D721Med (cell line): Measurements from ENCODE around the gene SLC25A51.
"Not testable (repeated sequence)": the region's sequence is repeated elsewhere in the genome, so short reads cannot be mapped to it uniquely, and the experiment has no call there.

Experiments
- DNase-seq: peaks from one replicate; pipeline ENCODE4 v3.0.0; 2011; ENCODE audit warnings: low spot score; ENCODE audit not compliant: insufficient read length
- FAIRE-seq: peaks from 2 replicates; lab custom pipeline; 2011; peaks lifted over from hg19 to GRCh38; lab: Jason Lieb, UNC
- TF ChIP-seq, protein P1 (sequence below): IDR thresholded peaks from 2 replicates; pipeline ENCODE4 v1.5.1; 2012; ENCODE audit warnings: mild to moderate bottlenecking, control low read depth; ENCODE audit not compliant: insufficient read depth; ENCODE audit errors: missing control alignments

The SLC25A51 gene

DNA sequence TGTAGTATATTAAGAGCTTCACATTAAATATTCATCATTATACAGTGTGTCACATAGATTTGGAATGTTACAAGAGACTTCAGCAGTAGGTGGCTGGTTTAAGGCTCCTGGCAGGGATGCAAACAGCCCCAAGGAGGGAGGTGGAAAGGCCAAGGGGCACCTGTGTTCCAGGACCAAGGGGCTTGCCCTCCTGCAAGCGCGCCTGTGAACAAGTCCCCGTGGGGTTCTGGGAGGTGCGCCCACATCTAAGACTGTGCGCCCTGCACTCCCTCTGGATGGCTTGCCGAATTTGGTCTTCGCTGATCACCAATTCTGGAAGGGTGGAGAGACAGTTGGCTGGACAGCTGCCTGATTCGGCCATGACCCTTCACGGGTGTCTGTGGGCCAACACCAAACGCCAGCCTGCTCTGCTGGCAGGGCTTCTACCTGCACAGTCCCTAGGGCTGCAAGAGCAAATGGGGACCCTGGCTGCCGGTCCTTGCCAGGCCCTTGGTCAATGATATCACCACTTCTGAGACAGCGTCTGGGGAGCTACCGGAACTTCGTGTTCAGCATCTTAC, 12.1 kb upstream of the SLC25A51 start:
- no peak for FAIRE-seq
- TF ChIP-seq, protein P1, sequence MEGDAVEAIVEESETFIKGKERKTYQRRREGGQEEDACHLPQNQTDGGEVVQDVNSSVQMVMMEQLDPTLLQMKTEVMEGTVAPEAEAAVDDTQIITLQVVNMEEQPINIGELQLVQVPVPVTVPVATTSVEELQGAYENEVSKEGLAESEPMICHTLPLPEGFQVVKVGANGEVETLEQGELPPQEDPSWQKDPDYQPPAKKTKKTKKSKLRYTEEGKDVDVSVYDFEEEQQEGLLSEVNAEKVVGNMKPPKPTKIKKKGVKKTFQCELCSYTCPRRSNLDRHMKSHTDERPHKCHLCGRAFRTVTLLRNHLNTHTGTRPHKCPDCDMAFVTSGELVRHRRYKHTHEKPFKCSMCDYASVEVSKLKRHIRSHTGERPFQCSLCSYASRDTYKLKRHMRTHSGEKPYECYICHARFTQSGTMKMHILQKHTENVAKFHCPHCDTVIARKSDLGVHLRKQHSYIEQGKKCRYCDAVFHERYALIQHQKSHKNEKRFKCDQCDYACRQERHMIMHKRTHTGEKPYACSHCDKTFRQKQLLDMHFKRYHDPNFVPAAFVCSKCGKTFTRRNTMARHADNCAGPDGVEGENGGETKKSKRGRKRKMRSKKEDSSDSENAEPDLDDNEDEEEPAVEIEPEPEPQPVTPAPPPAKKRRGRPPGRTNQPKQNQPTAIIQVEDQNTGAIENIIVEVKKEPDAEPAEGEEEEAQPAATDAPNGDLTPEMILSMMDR: no peak
- no peak for DNase-seq

DNA sequence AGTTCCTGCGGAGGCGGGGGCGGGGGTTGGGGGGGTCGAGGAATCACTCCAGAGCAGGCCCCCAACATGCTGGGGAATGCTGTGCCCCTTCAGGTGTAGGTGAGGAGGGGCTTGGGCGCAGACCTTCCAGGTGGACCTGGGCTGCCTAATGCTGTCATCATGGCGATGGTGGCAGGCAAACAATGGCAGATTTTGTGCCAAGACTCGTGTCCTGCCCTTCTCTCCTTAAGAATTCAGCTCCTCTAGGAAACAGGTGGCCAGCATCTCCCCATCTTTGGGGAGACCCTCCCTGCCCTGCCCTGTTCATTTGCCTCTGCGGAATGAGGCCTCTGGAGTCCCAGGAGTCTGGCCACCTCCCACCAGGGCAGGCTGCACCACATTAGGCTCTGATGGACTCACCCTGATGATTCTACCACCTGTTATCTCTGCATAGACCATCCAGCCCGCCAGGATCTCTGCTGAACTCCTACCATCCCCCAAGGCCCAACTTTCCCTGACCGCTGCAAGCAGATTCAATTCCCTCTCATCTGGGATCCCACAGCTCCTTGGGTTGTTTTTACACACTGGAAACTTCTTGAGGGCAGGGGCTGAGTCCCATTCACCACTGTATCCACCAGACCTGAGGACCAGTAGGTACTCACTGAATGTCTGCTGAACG, 10.9 kb upstream of the SLC25A51 start:
- DNase-seq: no peak
- FAIRE-seq: no peak
- TF ChIP-seq, protein P1: no peak

DNA sequence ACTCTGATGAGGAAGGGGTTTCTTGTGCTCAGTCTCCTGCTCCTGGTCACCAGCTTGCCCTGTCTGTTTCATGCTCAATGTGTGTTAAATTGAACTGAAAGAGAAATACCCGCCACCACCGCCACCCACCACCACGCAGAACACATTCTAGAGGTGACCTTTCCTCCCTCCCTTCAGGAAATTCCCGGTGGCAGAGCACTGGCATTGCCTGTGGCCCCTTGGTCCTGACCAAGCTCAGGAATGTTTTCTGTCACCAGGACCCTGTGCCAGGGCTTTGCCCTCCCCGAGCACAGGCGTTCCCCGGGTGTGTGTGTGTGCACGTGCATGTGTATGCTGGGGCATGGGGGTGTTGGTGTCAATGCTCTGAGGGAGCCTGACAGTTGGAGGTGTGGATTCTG, 10.2 kb upstream of the SLC25A51 start:
- DNase-seq (no peak), FAIRE-seq (no peak)
- TF ChIP-seq, protein P1: no peak

DNA sequence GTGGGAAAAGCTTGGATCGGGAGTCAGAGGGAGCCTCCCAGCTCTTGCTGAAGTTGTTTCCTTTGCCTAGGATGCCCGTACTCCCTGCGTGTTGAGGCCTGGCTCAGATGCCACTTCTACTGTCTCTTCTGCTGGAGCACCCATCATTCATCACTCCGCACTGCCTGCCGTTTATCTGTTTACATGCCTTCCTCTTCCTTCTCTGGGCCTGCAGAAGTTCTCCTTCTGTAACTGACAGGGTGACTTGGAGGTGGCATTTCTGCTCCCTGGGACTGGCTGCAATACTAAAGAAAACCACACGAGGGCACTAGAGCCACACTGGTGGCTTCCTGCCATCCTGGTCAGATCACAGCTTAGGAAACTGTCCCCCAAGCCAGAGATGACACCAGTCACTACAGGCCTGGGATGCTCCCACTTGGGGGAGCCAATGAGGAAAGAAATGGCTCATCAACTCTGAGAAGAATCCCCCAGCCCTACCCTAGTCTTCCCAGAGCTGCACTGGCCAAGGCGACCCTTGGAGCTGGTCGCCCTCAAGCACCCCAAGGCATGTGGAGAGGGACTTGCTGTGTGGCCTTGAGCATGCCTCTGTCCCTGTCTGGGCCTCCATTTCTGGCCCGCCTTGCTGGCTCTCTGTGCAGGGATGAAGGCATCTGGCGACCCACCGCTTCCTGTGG, 9.7 kb upstream of the SLC25A51 start:
- TF ChIP-seq, protein P1: peak; percentile 99
- FAIRE-seq (no peak), DNase-seq (peak; percentile 78)

DNA sequence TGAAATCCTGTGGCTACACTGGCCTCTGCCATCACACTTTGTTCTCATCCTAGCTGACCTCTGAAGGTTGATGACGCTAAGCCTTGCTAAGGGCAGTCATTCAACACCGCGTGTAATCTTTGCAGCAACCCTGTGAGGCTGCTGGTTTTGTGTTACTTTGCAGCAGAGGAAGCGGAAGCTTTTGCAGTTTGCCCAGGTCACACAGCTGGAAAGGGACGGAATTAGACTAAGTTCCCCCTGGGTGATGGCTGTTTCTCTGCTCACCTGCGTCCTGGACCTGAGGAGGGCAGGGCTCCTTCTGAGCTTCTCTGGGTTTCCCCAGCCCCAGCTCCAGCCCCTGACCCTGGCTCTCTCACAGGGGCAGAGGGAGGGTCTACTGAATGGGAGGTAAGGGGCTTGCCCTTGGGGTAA, 7.3 kb upstream of the SLC25A51 start:
- TF ChIP-seq, protein P1: no peak
- DNase-seq: no peak
- FAIRE-seq: no peak

DNA sequence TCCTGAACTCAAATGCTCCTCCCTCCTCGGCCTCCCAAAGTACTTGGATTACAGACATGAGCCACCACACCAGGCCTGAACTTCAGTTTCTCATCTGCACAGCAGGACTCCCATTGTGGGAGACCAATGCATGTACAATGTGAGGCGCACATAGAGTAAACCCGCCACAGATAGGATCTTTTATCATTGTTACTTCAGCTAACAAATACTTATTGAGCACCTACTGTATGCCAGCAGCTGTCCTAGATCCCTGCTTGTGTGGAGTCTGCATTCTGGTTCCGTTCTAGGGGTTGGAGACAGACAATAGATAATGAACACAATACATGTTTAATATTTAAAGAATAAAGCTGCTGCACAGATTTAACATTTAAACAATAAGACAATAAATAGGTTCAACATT, 6.3 kb upstream of the SLC25A51 start:
- DNase-seq (no peak), FAIRE-seq (no peak)
- TF ChIP-seq, protein P1: no peak

DNA sequence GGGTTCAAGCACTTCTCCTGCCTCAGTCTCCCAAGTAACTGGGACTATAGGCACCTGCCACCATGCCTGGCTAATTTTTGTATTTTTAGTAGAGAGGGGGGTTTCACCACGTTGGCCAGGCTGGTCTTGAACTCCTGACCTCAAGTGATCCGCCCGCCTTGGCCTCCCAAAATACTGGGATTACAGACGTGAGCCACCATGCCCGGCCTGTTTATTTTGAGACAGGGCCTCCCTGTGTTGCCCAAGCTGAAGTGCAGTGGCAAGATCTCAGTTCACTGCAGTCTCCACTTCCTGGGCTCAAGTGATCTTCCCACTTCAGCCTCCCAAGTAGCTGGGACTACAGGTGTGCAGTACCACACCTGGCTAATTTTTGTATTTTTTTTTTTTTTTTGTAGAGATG, 5.9 kb upstream of the SLC25A51 start:
- FAIRE-seq, DNase-seq: not testable (repeated sequence)
